ENCODE results near the gene ARHGAP1.
A peak's percentile ranks its signal among the peaks of the same experiment; 100 is the strongest.

Gene ARHGAP1

GRCh38 chr11:46692450-46692849 is 8.0 kb downstream of the ARHGAP1 start:
- no peak for FAIRE-seq

- FAIRE-seq = no peak
Observed at GRCh38 chr11:46690702-46691101, 9.7 kb downstream of the ARHGAP1 start.

- no peak for FAIRE-seq
Observed at GRCh38 chr11:46686886-46687795, 13.3 kb downstream of the ARHGAP1 start.

- peak; percentile 86 for FAIRE-seq
Observed at GRCh38 chr11:46684367-46684766, 16.1 kb downstream of the ARHGAP1 start.

- FAIRE-seq = no peak
Observed at GRCh38 chr11:46682773-46683752, 17.4 kb downstream of the ARHGAP1 start.

- no peak for FAIRE-seq
Observed at GRCh38 chr11:46681814-46682213, 18.6 kb downstream of the ARHGAP1 start.

GRCh38 chr11:46680815-46681214 is 19.6 kb downstream of the ARHGAP1 start:
- no peak for FAIRE-seq

GRCh38 chr11:46680164-46680760 is 20.2 kb downstream of the ARHGAP1 start:
- FAIRE-seq = no peak

- no peak for FAIRE-seq
Observed at GRCh38 chr11:46679241-46680163, 20.9 kb downstream of the ARHGAP1 start.

- FAIRE-seq = no peak
Observed at GRCh38 chr11:46678741-46679130, 21.7 kb downstream of the ARHGAP1 start.

- no peak for FAIRE-seq
Observed at GRCh38 chr11:46677991-46678740, 22.3 kb downstream of the ARHGAP1 start.

GRCh38 chr11:46677169-46677568 is 23.2 kb downstream of the ARHGAP1 start:
- no peak for FAIRE-seq

- no peak for FAIRE-seq
Observed at GRCh38 chr11:46676436-46677158, 23.8 kb downstream of the ARHGAP1 start.

GRCh38 chr11:46675949-46676348 is 24.5 kb downstream of the ARHGAP1 start:
- no peak for FAIRE-seq

- no peak for FAIRE-seq
Observed at GRCh38 chr11:46675288-46675851, 25.0 kb downstream of the ARHGAP1 start.

- FAIRE-seq = peak; percentile 43
Observed at GRCh38 chr11:46674463-46675287, 25.7 kb downstream of the ARHGAP1 start.

- no peak for FAIRE-seq
Observed at GRCh38 chr11:46673713-46674462, 26.5 kb downstream of the ARHGAP1 start.

GRCh38 chr11:46672381-46672839 is 28.0 kb downstream of the ARHGAP1 start:
- FAIRE-seq = no peak
